KOPT-K1 (cell line): ENCODE results near the gene CMAS.
"Not testable (repeated sequence)": the region's sequence is repeated elsewhere in the genome, so short reads cannot be mapped to it uniquely, and the experiment has no call there.

ENCODE experiments used
- H3K27ac ChIP-seq: fragments of 200-600 bp; sonication (generic); 2 replicates; pipeline ENCODE4 v1.5.1; 2016; ENCODE audit warnings: antibody characterized with exemption, mild to moderate bottlenecking, low read depth, low read length; ENCODE audit not compliant: poor library complexity, severe bottlenecking
- H3K36me3 ChIP-seq: fragments of 200-600 bp; sonication (generic); 2 replicates; pipeline ENCODE4 v1.5.1; 2017; ENCODE audit warnings: antibody characterized with exemption, mild to moderate bottlenecking, low read length, moderate library complexity; ENCODE audit not compliant: insufficient read depth
- H3K9me3 ChIP-seq: fragments of 200-600 bp; sonication (generic); 2 replicates; pipeline ENCODE4 v1.5.1; 2017; ENCODE audit warnings: antibody characterized with exemption, low read length, mild to moderate bottlenecking; ENCODE audit not compliant: insufficient read depth, poor library complexity, severe bottlenecking

The CMAS gene

DNA sequence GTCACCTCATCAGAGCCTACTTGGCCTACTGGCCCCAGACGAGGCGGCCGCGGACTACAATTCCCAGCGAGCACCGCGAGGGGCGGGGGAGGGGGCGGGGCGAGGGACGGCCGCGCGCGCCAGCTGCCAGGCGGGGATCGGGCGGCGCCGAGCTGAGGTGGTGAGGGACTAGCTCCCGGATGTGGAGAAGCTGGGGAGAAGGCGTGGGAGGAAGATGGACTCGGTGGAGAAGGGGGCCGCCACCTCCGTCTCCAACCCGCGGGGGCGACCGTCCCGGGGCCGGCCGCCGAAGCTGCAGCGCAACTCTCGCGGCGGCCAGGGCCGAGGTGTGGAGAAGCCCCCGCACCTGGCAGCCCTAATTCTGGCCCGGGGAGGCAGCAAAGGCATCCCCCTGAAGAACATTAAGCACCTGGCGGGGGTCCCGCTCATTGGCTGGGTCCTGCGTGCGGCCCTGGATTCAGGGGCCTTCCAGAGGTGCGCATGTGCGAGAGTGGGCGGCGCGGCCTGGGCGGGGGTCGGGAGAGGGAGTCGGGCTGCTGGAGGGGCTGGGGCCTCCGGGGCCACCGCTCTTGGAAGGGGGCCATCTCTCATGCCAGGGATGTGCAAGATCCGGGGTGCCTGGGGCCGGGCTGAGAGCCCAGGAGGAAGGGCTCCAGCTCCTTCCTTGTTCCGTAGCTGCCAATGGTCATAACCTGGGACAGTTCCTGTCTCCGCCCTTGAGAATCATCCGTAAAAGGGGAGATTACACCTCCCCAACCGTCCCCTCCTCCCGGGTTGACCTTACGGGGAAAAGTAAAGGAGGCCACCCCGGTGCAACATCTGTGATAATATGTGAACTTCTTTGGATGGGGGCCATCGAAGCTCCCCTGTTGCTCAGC lies at the start of gene CMAS:
Gene CMAS (plus strand): TSS at position 129 of the 878 bp plus-strand sequence. CDS start 86 bp downstream, at position 215.
- Histone ChIP-seq H3K9me3 (no peaks in the 10 kb centered on the region), H3K27ac (peak within 1 kb of the TSS; percentile 81), H3K36me3 (peaks cover 9% of the 10 kb centered on the region; the same call in 1 of the 2 replicates)

DNA sequence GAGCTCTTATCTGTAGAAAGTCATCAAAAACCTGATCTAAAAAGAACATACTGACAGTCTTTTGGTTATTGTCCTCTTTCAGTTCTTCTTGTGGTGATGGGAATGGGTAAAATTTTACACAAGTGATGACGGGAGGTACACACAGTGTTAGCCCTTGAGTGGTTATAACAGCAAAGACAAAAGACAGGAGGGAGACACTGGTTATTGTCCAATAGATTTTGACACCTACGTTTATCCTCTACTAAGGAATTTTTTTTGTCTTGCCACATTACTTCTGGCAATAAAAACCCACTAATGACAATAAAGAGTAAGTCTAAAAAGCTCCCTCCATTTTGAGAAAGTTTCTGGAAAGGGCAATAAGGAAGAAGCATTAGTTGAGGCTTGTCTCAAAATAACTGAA lies 47.7 kb upstream of the CMAS start:
- Histone ChIP-seq H3K36me3 (no peaks in the 10 kb centered on the region), H3K27ac (no peak overlapping the region), H3K9me3 (no peaks in the 10 kb centered on the region)

DNA sequence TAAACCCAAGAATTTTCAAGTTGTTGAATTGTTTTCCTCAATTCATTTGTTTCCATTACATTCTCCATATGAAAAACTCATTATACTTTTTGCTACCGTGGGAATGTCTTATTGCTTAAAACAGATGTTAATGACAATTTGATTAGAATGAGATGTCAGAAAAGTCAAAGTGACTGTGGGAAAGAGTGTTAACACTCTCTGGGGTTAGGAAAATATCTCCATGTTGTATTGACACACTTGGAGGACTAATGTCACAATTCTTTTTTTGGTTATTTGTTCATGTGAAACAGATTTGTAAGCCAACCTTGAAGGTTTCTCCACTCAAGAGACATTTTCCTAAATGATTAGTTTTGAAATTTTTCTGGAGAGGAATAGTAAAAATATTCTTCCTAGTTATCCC lies 47.2 kb upstream of the CMAS start:
- H3K36me3 ChIP-seq, result no peaks in the 10 kb centered on the region

DNA sequence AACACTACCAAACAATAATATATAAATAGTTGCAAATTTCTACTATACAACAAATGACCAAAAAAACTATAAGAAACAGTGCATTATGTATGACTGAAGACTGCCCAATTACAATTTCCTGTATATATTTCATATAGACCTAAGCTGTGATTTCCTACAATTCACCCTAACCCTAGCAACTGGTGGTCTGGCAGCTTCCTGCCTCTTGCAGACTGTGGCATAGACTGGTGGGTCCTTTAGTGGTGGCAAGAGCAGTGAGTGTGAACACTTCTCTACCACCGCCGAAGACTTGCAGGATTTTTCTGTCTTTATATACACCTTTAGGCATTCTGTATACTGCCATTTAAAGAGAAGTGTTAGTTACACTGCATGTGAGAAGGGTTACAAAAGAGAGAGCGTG lies 43.6 kb upstream of the CMAS start:
- Histone ChIP-seq H3K36me3 (no peaks in the 10 kb centered on the region), H3K9me3 (no peaks in the 10 kb centered on the region), H3K27ac (no peak overlapping the region)

More for the DNA sequence above, 47.2 kb upstream of the CMAS start:
- no peak overlapping the region for H3K27ac ChIP-seq
- H3K9me3 ChIP-seq, result no peaks in the 10 kb centered on the region

DNA sequence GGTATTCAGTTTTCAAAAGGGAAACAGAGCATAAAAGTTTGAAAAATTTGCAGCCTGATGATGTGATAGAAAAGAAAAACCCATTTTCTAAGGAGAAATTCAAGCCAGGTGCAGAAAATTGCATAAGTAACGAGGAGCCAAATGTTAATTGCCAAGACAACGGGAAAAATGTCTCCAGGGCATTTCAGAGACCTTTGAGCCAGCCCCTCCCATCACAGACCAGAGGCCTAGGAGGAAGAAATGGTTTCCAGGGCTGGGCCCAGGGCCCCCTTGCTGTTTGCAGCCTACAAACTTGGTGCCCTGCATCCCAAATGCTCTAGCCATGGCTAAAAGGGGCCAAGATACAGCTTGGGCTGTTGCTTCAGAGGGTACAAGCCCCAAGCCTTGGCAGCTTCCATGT lies 38.2 kb upstream of the CMAS start:
- H3K36me3 ChIP-seq, H3K27ac ChIP-seq, H3K9me3 ChIP-seq: not testable (repeated sequence)

DNA sequence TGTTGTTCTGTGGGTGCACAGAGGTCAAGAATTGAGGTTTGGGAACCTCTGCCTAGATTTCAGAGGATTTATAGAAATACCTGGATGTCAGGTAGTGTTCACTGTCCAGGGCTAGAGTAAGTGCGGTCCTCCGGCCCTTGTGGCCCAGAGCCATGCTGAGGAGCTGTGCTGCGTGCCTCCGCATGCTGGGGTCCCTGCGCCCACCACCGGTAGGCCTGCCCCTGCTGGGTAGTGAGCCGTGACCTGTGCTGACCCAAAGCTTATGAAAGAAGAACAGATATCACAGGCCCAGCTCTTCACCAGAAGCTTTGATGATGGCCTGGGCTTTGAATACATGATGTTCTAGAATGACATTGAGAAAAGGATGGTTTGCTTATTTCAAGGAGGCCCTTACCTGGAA lies 37.8 kb upstream of the CMAS start:
- no peak overlapping the region for H3K27ac ChIP-seq
- no peaks in the 10 kb centered on the region for H3K9me3 ChIP-seq
- H3K36me3 ChIP-seq, result no peaks in the 10 kb centered on the region

DNA sequence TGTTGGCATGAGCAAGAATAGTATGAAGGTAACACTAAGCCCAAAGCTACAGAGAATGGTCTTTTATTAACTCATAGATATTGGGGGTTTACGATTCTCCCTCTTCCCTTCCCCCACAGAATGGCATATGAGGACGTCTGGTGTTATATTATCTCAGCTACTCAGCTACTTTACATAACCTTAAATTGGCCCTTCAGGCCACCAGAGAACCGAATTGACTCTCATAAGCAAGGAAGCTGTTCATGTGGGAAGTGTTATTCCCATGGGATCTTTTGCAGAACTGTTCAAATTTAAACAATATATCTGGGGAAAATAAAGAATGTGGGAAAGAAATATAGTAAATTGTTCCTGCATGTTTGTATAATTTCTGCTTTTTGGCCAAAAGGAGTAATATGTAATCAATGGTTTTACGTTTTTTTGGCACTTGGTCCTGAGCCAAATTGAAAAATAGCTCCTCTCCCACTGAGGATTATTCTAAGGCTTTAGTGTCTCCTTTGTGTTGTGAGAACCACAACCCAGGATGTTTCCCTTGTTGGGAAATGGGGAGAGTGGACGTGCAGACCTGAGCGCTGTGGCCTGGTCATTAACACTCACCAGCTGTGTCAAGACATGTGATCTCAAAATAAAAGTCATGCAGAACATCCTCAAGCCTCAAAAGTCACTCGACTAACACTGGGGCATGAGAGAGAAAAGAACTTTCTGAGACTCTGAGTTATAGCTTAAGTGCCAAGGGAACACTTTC lies 31.8 kb upstream of the CMAS start:
- no peaks in the 10 kb centered on the region for H3K36me3 ChIP-seq
- no peak overlapping the region for H3K27ac ChIP-seq
- H3K9me3 ChIP-seq, result no peaks in the 10 kb centered on the region

DNA sequence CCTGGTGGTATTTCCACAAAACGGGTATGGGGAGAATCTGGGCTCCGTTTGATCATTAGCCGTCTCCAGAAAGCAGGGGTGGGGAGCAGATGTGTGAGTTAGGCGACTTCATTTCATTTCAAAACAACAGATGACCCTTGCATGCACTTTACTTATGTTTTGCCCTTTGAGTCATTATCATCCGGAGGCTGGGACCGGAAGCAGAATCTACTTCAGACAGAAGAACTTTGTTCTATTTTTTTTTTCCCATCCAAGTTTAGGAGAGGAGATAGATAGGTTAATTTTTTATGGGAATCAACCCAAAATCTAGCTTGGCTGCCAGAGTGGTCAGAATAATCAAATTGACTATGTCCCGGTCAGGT lies 31.3 kb upstream of the CMAS start:
- Histone ChIP-seq H3K27ac (no peak overlapping the region), H3K9me3 (no peaks in the 10 kb centered on the region), H3K36me3 (no peaks in the 10 kb centered on the region)

DNA sequence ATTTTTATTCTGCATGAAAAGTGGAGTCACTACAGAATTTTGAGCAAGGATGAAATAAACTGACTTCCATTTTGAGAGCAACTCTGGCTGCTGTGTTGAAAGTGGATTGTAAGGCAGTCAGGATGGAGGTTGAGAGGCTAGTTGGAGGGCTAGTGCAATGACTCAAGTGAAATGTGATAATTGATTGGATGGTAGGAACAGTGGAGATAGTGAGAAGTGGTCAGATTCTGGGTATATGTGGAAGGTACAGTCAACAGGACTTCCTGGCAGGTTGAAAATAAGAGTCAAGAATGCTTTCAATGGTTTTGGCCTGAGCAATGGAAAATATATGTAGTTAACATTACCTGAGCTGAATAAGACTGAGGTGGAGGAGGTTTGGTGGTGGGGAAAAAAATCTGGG lies 29.0 kb upstream of the CMAS start:
- no peaks in the 10 kb centered on the region for H3K36me3 ChIP-seq
- H3K27ac ChIP-seq, result no peak overlapping the region
- H3K9me3 ChIP-seq, result no peaks in the 10 kb centered on the region

DNA sequence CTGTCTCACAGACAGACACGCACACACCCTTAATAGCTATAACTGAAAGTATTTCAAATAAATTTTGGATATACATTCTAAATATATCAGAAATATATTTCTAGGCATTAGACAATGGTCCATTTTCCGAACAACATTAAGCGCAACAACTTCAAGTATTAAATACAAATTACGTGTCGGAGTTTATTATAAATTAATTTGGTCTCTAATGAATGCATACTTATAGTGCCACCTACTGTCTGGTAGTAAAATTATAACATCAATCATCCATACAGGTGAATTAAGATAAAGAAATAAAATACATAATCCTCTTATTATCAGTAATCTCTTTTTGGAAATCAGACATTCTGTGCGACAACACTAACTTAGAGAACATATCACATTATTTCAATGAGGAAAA lies 27.2 kb upstream of the CMAS start:
- H3K27ac ChIP-seq, result no peak overlapping the region
- H3K9me3 ChIP-seq, result peaks cover 10% of the 10 kb centered on the region
- H3K36me3 ChIP-seq, result no peaks in the 10 kb centered on the region

DNA sequence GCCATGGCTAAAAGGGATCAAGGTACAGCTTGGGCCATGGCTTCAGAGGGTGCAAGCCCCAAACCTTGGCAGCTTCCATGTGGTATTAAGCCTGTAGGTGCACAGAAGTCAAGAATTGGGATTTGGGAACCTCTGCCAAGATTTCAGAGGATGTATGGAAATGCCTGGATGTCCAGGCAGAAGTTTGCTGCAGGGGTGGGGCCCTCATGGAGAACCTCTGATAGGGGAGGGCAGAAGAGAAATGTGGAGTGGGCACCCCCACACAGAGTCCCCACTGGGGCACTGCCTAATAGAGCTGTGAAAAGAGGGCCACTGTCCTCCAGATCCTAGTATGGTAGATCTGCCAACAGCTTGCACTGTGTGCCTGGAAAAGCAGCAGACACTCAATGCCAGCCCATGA lies 22.5 kb upstream of the CMAS start:
- peaks cover 21% of the 10 kb centered on the region for H3K9me3 ChIP-seq
- not testable (repeated sequence) for H3K27ac ChIP-seq, H3K36me3 ChIP-seq

DNA sequence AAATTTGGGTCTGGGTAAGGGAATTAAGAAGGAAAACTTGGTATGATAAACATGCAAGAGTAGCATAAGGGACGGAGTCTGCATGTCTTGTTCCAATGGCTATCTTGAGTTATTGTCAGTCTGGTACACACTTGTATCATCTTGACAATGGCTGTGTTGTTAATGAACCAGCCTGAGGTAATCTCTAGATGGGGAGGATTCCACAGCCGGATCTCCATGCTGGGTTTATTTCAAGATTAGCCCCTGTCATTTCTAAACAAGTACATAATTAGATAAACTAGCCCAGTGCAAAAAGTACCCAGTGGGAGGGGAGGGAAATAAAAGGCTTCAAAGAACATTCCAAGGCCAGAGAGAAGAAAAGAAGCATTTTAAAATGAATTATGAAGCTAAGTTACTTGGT lies 16.5 kb upstream of the CMAS start:
- H3K27ac ChIP-seq, result no peak overlapping the region
- H3K36me3 ChIP-seq, result no peaks in the 10 kb centered on the region
- peaks cover 4% of the 10 kb centered on the region for H3K9me3 ChIP-seq

DNA sequence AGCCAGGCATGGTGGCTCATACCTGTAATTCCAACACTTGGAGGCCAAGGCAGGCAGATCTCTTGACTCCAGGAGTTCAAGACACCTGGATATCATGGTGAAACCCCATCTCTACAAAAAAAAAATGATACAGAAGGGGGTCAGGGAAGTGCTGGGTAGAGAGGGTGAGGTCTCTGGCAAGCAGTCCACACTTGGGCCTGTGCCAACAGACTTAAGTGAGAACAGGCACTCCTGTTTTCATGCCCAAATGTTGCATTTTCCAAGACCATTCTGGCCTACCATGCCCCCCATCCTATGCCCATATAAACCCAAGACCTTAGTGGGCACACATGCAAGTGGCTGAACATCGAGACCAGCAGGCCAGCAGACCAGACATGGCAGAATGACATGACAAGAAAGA lies 16.0 kb upstream of the CMAS start:
- Histone ChIP-seq H3K36me3 (no peaks in the 10 kb centered on the region), H3K27ac (no peak overlapping the region), H3K9me3 (no peaks in the 10 kb centered on the region)

DNA sequence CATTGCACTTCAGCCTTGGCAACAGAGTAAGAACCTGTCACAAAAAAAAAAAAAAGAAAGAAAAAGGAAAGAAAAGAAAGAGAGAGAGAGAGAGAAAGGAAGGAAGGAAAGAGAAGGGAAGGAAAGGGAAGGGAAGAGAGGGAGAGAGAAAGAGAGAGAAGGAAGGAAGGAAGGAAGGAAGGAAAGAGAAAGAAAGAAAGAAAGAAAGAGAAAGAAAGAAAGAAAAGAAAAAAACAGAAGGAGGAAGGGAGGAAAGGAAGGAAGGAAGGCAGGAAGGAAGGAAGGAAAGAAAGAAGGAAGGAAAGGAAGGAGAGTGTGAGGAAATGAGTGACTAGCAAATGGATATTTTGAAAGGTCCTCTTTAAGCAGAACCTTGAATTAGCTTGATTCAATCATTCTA lies 13.3 kb upstream of the CMAS start:
- Histone ChIP-seq H3K36me3 (no peaks in the 10 kb centered on the region), H3K27ac (no peak overlapping the region)

DNA sequence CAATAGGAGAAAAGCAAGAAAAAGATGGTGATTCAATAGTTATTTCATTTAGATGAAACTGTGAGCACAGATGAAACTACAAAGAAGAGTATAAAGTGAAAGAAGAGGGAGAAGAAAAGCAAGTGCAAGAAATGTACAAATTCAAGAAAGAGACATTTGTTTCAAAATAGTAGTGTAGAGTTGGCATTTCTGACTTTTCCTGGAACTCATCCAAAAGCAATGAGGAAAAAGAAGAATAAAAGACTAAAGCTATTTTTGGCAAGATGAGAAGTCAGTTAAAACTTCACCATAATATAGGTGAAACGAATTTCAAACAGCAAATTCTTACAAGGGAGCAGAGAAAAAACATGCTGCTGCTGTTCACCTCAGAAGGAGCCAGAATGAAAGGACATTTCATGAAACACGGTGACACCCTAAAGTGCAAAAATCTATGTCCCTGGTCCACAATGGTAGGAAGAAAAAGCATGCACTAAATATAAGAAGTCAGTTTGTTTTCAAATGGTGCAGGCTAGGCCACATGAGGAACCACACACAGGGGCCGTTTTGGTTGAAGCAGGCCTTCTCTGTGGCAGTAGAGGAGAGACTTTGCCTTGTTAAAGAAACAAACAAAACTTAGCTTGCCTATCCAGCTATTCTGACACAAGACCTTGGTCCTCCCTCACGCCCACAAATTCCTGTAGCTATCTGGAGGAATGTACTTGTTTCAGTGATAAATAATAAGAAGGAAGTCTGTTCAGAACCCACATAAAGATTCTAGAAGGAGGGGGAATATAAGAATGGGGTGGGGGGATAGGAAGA lies 11.1 kb upstream of the CMAS start:
- no peaks in the 10 kb centered on the region for H3K9me3 ChIP-seq
- no peaks in the 10 kb centered on the region for H3K36me3 ChIP-seq
- H3K27ac ChIP-seq, result no peak overlapping the region

More for the DNA sequence above, 13.3 kb upstream of the CMAS start:
- H3K9me3 ChIP-seq, result no peaks in the 10 kb centered on the region
